Heart right ventricle (tissue), 16 donors: ENCODE measurements around the gene CCS. TPM values are rescaled to one million over a fixed set of nuclear protein-coding genes. Genes with fewer than 3 reads are reported as not detected.
A peak's percentile ranks its signal among the peaks of the same experiment; 100 is the strongest.

ENCODE experiments used
- ATAC-seq, 8 donors: fragments of 200-7000 bp; cut with Tn5 transposase; one replicate each; pipeline ENCODE4 v1.9.1; 2020; ENCODE audit warnings: mild to moderate bottlenecking in 8 of 8, moderate library complexity in 8 of 8, moderate number of reproducible peaks in 1 of 8
- DNase-seq, 2 donors: peaks; one replicate each; pipeline ENCODE4 v3.0.0-alpha.2; 2020
- H3K27ac ChIP-seq, 10 donors: fragments of 200-600 bp; sonication (generic) in 2 of 10; one replicate each; pipeline versions ENCODE4 v1.5.0 to v1.8.0; 2020 to 2022; ENCODE audit warnings: mild to moderate bottlenecking in 3 of 10
- H3K27me3 ChIP-seq, 7 donors: fragments of 200-600 bp; one replicate each; pipeline ENCODE4 v1.8.0; 2021 to 2022; ENCODE audit warnings: mild to moderate bottlenecking in 2 of 7
- H3K36me3 ChIP-seq, 9 donors: fragments of 200-600 bp; sonication (generic) in 1 of 9; one replicate each; pipeline versions ENCODE4 v1.5.0 to v1.8.0; 2020 to 2022; ENCODE audit warnings: mild to moderate bottlenecking in 2 of 9
- H3K4me1 ChIP-seq, 9 donors: fragments of 200-600 bp; sonication (generic) in 1 of 9; one replicate each; pipeline versions ENCODE4 v1.5.0 to v1.8.0; 2020 to 2022; ENCODE audit warnings: mild to moderate bottlenecking in 4 of 9
- H3K4me3 ChIP-seq, 10 donors: fragments of 200-600 bp; sonication (generic) in 2 of 10; one replicate each; pipeline versions ENCODE4 v1.5.0 to v1.8.0; 2020 to 2022; ENCODE audit warnings: mild to moderate bottlenecking in 7 of 10, moderate library complexity in 2 of 10
- H3K9me3 ChIP-seq, 11 donors: fragments of 200-600 bp in 10 of 11; sonication (generic) in 2 of 11; one replicate each; pipeline versions ENCODE4 v1.5.0 to v1.8.0; 2013 to 2022; ENCODE audit warnings: mild to moderate bottlenecking in 2 of 11, control low read depth in 1 of 11, moderate library complexity in 1 of 11
- WGBS, 2 donors: extraction: QIAGEN DNeasy Blood & Tissue Kit; methylation state at CpG; one replicate each; pipeline ENCODE4 v1.1.7; 2013; ENCODE audit warnings: inconsistent platforms in 1 of 2; 5-methylcytosine and 5-hydroxymethylcytosine counted together
- intact Hi-C, 10 donors: fragments of 100-400 bp; cut with DNase I; formaldehyde crosslinking; loops; one replicate each; pipeline versions ENCODE4 v1.11.1 to v1.14.2; 2022
- polyA plus RNA-seq, 2 donors: library from polyadenylated mRNA; stranded (reverse); fragments of 200-250 nt; gene quantifications; one replicate each; pipeline ENCODE4 v1.2.3, GENCODE V29; 2013
- total RNA-seq, 10 donors: library from RNA; stranded (reverse); fragmentation: NEBNext Ultra II Directional in 3 of 10; extraction: Animal tissue kit (Norgen Biotek cat#: 25700) in 3 of 10; gene quantifications; one replicate each; pipeline versions ENCODE4 v1.2.1 to v1.2.4, GENCODE V29; 2021 to 2023
- TF ChIP-seq, protein P1 (sequence below), 9 donors: fragments of 200-600 bp; sonication (generic) in 2 of 9; IDR thresholded peaks; one replicate each; pipeline versions ENCODE4 v1.5.0 to v1.8.0; 2021 to 2022; ENCODE audit warnings: antibody characterized with exemption in 9 of 9, mild to moderate bottlenecking in 5 of 9, moderate library complexity in 1 of 9
- donor health status: Arrhythmogenic right ventricular cardiomyopathy.
- donor health status: ischemic (EF 13 %, LVEDD 7.1; RV severe dilation, severe dysfunction).
- donor health status: healthy with polysubstance abuse.
- donor health status: DM: no; HTN: yes; CAD: no.
- donor health status: DM: no; HTN: no; CAD: no.
- donor health status: ischemic (EF 25% LVEDD 6.9; RV normal size, moderate dysfunction).
- donor health status: ischemic (EF 25% LVEDD 5.7; RV mildly dilated, moderate dysfunction).
- donor health status: healthy.
- donor health status: DM: yes; HTN: yes; CAD: no.
- donor health status: Ischemic cardiomyopathy.
- donor health status: ischemic (EF 35%, LVEDD 5.7; RV mildly dilated, moderate dysfunction).
- donor health status: nonischemic (EF 11% LVEDD 7.7; RV severe dilation, severe dysfunction).
- donor health status: DM: yes; HTN: yes; CAD: no.
- donor health status: PGD.
- donor health status: ischemic (EF 29% LVEDD 5.4; RV normal size, mild dysfunction).
- donor health status: nonischemic (EF 23%, LVEDD 6.1; RV moderate dilation, normal function).

CCS gene
- total and polyA plus RNA-seq, 12 donors, result 15.9 to 73.6 (median 21.0) TPM

GRCh38 chr11:66616379-66617154, 23.6 kb downstream of the CCS start, which contains the start of gene RBM14:
RBM14 (plus strand) TSS chr11:66616630; CDS start chr11:66616721, 91 bp downstream.
- H3K9me3 ChIP-seq, result no peaks in the 10 kb centered on the region
- 0% methylated on average over 82 to 90 of the region's 90 CpGs for WGBS, 2 donors
- peak; percentile 94 to 98 (median 97) for ATAC-seq
- peak; percentile 99 for DNase-seq
- H3K4me1 ChIP-seq, result peaks cover 7 to 54% (median 46%) of the 10 kb centered on the region in 9 donors
- peaks cover 0 to 26% (median 0%) of the 10 kb centered on the region in 9 donors for H3K36me3 ChIP-seq
- TF ChIP-seq, protein P1, sequence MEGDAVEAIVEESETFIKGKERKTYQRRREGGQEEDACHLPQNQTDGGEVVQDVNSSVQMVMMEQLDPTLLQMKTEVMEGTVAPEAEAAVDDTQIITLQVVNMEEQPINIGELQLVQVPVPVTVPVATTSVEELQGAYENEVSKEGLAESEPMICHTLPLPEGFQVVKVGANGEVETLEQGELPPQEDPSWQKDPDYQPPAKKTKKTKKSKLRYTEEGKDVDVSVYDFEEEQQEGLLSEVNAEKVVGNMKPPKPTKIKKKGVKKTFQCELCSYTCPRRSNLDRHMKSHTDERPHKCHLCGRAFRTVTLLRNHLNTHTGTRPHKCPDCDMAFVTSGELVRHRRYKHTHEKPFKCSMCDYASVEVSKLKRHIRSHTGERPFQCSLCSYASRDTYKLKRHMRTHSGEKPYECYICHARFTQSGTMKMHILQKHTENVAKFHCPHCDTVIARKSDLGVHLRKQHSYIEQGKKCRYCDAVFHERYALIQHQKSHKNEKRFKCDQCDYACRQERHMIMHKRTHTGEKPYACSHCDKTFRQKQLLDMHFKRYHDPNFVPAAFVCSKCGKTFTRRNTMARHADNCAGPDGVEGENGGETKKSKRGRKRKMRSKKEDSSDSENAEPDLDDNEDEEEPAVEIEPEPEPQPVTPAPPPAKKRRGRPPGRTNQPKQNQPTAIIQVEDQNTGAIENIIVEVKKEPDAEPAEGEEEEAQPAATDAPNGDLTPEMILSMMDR (IDR thresholded peaks at IDR 0.05), result no peak
- H3K27me3 ChIP-seq, result no peaks in the 10 kb centered on the region
- peak within 1 kb of the TSS; percentile 79 to 96 (median 94) for H3K27ac ChIP-seq
- intact Hi-C loops, result loop anchor here in 2 of 10 donors (1.0 to 5.0 kb wide), 3 partner anchors 22 to 61 kb away; partner anchors contain the start of genes RBM4 (in 2 of the 2) and RBM4B (in 2 of the 2)
- H3K4me3 ChIP-seq, result peak within 1 kb of the TSS; percentile 56 to 94 (median 82)

DNA sequence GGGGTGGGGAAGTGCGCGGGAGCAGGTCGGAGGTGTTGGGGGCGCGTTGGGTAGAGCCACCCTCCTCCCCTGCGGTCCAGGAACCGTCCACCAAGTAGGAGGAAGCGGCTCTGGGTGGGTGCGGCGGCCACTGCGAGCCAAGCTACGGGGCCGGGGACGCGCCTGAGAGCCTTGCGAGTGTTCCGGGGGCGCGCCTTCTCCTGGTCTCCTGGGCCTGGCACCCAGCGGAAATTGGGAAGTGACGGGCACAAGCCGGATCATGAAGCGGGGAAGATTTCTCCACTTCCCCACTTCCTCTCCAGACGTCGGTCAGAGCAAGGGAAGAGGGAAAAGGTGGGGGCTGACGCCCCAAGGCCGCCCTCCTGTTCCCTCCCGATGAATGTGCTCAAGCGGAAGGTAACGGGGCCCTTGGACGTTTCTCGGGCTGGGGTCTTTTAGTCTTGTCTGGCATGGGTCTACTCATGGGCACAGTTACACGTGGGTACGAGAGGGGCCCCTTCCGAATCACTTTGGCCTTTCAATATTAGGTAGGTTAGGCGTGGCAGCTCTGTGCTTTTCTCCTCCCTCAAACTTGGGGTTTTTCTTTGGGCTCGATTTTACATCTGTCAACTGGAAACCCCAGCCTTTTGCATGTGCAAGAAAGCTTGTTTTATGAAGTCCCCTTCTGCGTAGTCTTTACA, 24.3 kb downstream of the CCS start:
- intact Hi-C loops, result loop anchor here in 2 of 10 donors (2.0 to 5.0 kb wide), 2 partner anchors 22 to 60 kb away; partner anchors contain the start of genes RBM4 (in 2 of the 2) and RBM4B (in 1 of the 2)
- H3K36me3 ChIP-seq, result peaks cover 0 to 34% (median 0%) of the 10 kb centered on the region in 9 donors
- TF ChIP-seq, protein P1 (IDR thresholded peaks at IDR 0.05), result no peak
- H3K4me3 ChIP-seq, result peak overlapping the region; percentile 56 to 94 (median 82)
- H3K4me1 ChIP-seq, result peaks cover 10 to 61% (median 53%) of the 10 kb centered on the region in 9 donors
- no peaks in the 10 kb centered on the region for H3K9me3 ChIP-seq
- no peaks in the 10 kb centered on the region for H3K27me3 ChIP-seq
- WGBS, 2 donors, result 1% methylated on average over 38 of the region's 38 CpGs
- ATAC-seq (peak; percentile 5 to 65 (median 48)), DNase-seq (peak; percentile 76 to 80)
- H3K27ac ChIP-seq, result peak overlapping the region; percentile 69 to 96 (median 94)

DNA sequence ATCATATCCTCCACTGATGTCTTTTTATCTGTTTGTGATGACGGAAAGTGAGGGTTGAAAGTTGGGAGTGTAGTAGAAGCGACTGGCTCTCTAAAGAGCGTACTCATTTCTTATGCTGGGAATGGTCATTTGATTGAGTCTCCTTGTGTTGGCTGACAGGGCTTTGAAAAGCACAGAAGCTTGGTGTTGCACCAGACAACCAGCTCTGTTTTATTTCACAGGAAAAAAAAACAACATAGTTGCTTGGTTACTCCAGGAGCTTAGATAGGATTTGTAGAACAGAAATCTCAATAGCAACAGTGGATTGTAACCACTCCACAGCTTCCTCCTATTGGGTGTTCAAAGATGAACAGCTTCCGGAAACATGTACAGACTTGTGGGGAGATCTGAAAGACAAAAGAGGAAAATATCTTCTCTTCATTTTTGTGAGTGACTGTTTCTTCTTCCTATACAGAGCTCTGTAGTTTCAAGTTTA, 26.1 kb downstream of the CCS start:
- TF ChIP-seq, protein P1 (IDR thresholded peaks at IDR 0.05), result no peak
- intact Hi-C loops, result loop anchor here in 1 of 10 donors (5.0 kb wide), 1 partner anchor 58 kb away; the partner anchor contains the start of gene RBM4B
- Histone ChIP-seq H3K27ac (peak overlapping the region; percentile 14 to 96 (median 93)), H3K4me3 (peak overlapping the region in 8 of 10 donors; percentile 56 to 92 (median 82)), H3K4me1 (peaks cover 21 to 77% (median 71%) of the 10 kb centered on the region in 9 donors), H3K9me3 (no peaks in the 10 kb centered on the region), H3K36me3 (peaks cover 0 to 52% (median 3%) of the 10 kb centered on the region in 9 donors), H3K27me3 (no peaks in the 10 kb centered on the region)
- 25 to 37% methylated on average over 4 of the region's 4 CpGs for WGBS, 2 donors
- DNase-seq (no peak), ATAC-seq (peak in 5 of 8 donors; percentile 1 to 29 (median 2))

GRCh38 chr11:66624450-66624849, 31.5 kb downstream of the CCS start:
- Histone ChIP-seq H3K9me3 (no peaks in the 10 kb centered on the region), H3K27me3 (no peaks in the 10 kb centered on the region), H3K27ac (no peak overlapping the region), H3K4me1 (peaks cover 22 to 68% (median 54%) of the 10 kb centered on the region in 9 donors), H3K4me3 (no peak overlapping the region), H3K36me3 (peaks cover 0 to 97% (median 54%) of the 10 kb centered on the region in 9 donors)
- intact Hi-C loops, result no loop called here
- 81 to 82% methylated on average over 16 of the region's 16 CpGs for WGBS, 2 donors
- DNase-seq, result no peak
- TF ChIP-seq, protein P1 (IDR thresholded peaks at IDR 0.05), result no peak
- ATAC-seq, result peak in 4 of 8 donors; percentile 15 to 53 (median 21)
